Thyroid gland (tissue), 4 donors: ENCODE measurements around the gene MRFAP1L1. TPM values are rescaled to one million over a fixed set of nuclear protein-coding genes. Genes with fewer than 3 reads are reported as not detected.

Experiments
- DNase-seq, 2 donors: peaks; one replicate each; pipeline ENCODE4 v3.0.0-alpha.2; 2019
- H3K27ac ChIP-seq, 3 donors: fragments of 200-600 bp; sonication (generic); 1 replicate in 2 of 3; 2 replicates in 1 of 3; pipeline ENCODE4 v1.5.1; 2016 to 2019; ENCODE audit warnings: mild to moderate bottlenecking in 1 of 3, moderate library complexity in 1 of 3
- H3K27me3 ChIP-seq: fragments of 200-600 bp; sonication (generic); one replicate; pipeline ENCODE4 v1.5.1; 2019
- H3K36me3 ChIP-seq, 2 donors: fragments of 200-600 bp; sonication (generic); one replicate each; pipeline ENCODE4 v1.5.1; 2016 to 2019
- H3K4me1 ChIP-seq, 2 donors: fragments of 200-600 bp; sonication (generic); one replicate each; pipeline ENCODE4 v1.5.1; 2017 to 2019
- H3K4me3 ChIP-seq, 3 donors: fragments of 200-600 bp; sonication (generic); replicated peaks in 1 of 3; 1 replicate in 2 of 3; 2 replicates in 1 of 3; pipeline ENCODE4 v1.5.1; 2016; ENCODE audit warnings: mild to moderate bottlenecking in 1 of 3
- H3K9me3 ChIP-seq: fragments of 200-600 bp; sonication (generic); one replicate; pipeline ENCODE4 v1.5.1; 2017
- POLR2A ChIP-seq, 2 donors: fragments of 450-650 bp; IDR thresholded peaks; one replicate each; pipeline ENCODE4 v1.6.1; 2017; ENCODE audit warnings: antibody characterized with exemption in 2 of 2, mild to moderate bottlenecking in 2 of 2, moderate library complexity in 1 of 2
- whole genome bisulfite sequencing, 2 donors: methylation state at CpG; one replicate each; pipeline ENCODE4 v1.1.5; 2017; 5-methylcytosine and 5-hydroxymethylcytosine counted together
- intact Hi-C: fragments of 100-400 bp; cut with DNase I; formaldehyde crosslinking; loops from one replicate; pipeline ENCODE4 v1.15.1; 2023
- total RNA-seq, 4 donors: library from RNA; depleted of rRNA; stranded (reverse); fragments of >200 nt; gene quantifications; one replicate each; pipeline ENCODE4 v1.2.3, GENCODE V29; 2016
- TF ChIP-seq, protein P1 (sequence below), 6 experiments: fragments of 200-600 bp in 3 of 6; fragments of 450-650 bp in 3 of 6; sonication (generic) in 3 of 6; IDR thresholded peaks; one replicate each; pipeline ENCODE4 v1.5.1; 2016 to 2019; ENCODE audit warnings: antibody characterized with exemption in 6 of 6, mild to moderate bottlenecking in 2 of 6, inconsistent platforms in 1 of 6, moderate library complexity in 1 of 6

The MRFAP1L1 gene
- total RNA-seq, 4 donors from 2014 or later: 70.5 to 93.9 (median 76.2) TPM

GRCh38 chr4:6702761-6703160, 6.9 kb downstream of the MRFAP1L1 start:
- no peaks in the 10 kb centered on the region for H3K36me3 ChIP-seq
- no peak overlapping the region for H3K27ac ChIP-seq
- H3K9me3 ChIP-seq: no peaks in the 10 kb centered on the region
- intact Hi-C loops: no loop called here
- peaks cover 15 to 17% of the 10 kb centered on the region in 2 donors for H3K4me1 ChIP-seq
- WGBS, 2 donors: 0% methylated on average over 1 of the region's 1 CpG
- TF ChIP-seq POLR2A (IDR thresholded peaks at IDR 0.05): no peak
- TF ChIP-seq, protein P1, sequence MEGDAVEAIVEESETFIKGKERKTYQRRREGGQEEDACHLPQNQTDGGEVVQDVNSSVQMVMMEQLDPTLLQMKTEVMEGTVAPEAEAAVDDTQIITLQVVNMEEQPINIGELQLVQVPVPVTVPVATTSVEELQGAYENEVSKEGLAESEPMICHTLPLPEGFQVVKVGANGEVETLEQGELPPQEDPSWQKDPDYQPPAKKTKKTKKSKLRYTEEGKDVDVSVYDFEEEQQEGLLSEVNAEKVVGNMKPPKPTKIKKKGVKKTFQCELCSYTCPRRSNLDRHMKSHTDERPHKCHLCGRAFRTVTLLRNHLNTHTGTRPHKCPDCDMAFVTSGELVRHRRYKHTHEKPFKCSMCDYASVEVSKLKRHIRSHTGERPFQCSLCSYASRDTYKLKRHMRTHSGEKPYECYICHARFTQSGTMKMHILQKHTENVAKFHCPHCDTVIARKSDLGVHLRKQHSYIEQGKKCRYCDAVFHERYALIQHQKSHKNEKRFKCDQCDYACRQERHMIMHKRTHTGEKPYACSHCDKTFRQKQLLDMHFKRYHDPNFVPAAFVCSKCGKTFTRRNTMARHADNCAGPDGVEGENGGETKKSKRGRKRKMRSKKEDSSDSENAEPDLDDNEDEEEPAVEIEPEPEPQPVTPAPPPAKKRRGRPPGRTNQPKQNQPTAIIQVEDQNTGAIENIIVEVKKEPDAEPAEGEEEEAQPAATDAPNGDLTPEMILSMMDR (IDR thresholded peaks at IDR 0.05): no peak
- no peak for DNase-seq
- no peak overlapping the region for H3K4me3 ChIP-seq
- no peaks in the 10 kb centered on the region for H3K27me3 ChIP-seq

- intact Hi-C loops: no loop called here
- no peak for DNase-seq
- peaks cover under 1 to 3% of the 10 kb centered on the region in 2 donors for H3K4me1 ChIP-seq
- TF ChIP-seq, protein P1 (IDR thresholded peaks at IDR 0.05): peak in 1 of 6 experiments; percentile 23
- no peak for TF ChIP-seq POLR2A (IDR thresholded peaks at IDR 0.05)
- WGBS, 2 donors: 83 to 86% methylated on average over 13 of the region's 13 CpGs
- no peaks in the 10 kb centered on the region for H3K9me3 ChIP-seq
- no peaks in the 10 kb centered on the region for H3K36me3 ChIP-seq
- H3K4me3 ChIP-seq: no peak overlapping the region
- no peak overlapping the region for H3K27ac ChIP-seq
- H3K27me3 ChIP-seq: no peaks in the 10 kb centered on the region
Measured at GRCh38 chr4:6701371-6701770, 8.3 kb downstream of the MRFAP1L1 start.

DNA sequence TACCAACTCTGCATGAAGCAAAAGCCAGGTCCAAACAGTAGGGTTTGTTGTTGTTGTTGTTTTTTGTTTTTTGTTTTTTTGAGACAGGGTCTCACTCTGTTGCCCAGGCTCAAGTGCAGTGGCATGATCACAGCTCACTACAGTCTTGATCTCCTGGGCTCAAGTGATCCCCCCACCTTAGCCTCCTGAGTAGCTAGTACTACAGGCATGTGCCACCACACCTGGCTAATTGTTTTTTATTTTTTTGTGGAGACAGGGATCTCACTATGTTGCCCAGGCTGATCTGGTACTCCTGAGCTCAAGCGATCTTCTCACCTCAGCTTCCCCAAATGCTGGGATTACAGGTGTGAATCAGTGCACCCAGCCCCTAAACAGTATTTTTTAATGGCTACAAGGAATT, 9.8 kb downstream of the MRFAP1L1 start:
- 95 to 96% methylated on average over 1 of the region's 1 CpG for WGBS, 2 donors
- H3K9me3 ChIP-seq: no peaks in the 10 kb centered on the region
- no peaks in the 10 kb centered on the region for H3K4me1 ChIP-seq
- H3K36me3 ChIP-seq: no peaks in the 10 kb centered on the region
- H3K27ac ChIP-seq: no peak overlapping the region
- intact Hi-C loops: no loop called here
- no peaks in the 10 kb centered on the region for H3K27me3 ChIP-seq
- no peak overlapping the region for H3K4me3 ChIP-seq
- DNase-seq: no peak
- no peak for TF ChIP-seq POLR2A (IDR thresholded peaks at IDR 0.05)
- TF ChIP-seq, protein P1 (IDR thresholded peaks at IDR 0.05): no peak

GRCh38 chr4:6699388-6699787, 10.3 kb downstream of the MRFAP1L1 start:
- Histone ChIP-seq H3K4me1 (no peaks in the 10 kb centered on the region), H3K4me3 (no peak overlapping the region), H3K27me3 (no peaks in the 10 kb centered on the region), H3K27ac (no peak overlapping the region), H3K36me3 (no peaks in the 10 kb centered on the region), H3K9me3 (no peaks in the 10 kb centered on the region)
- 77 to 91% methylated on average over 5 of the region's 5 CpGs for WGBS, 2 donors
- no peak for TF ChIP-seq POLR2A (IDR thresholded peaks at IDR 0.05)
- TF ChIP-seq, protein P1 (IDR thresholded peaks at IDR 0.05): no peak
- intact Hi-C loops: no loop called here
- no peak for DNase-seq

GRCh38 chr4:6697131-6697530, 12.5 kb downstream of the MRFAP1L1 start:
- Histone ChIP-seq H3K9me3 (no peaks in the 10 kb centered on the region), H3K27ac (no peak overlapping the region), H3K4me1 (no peaks in the 10 kb centered on the region), H3K4me3 (no peak overlapping the region), H3K36me3 (no peaks in the 10 kb centered on the region), H3K27me3 (no peaks in the 10 kb centered on the region)
- DNase-seq: no peak
- 96 to 97% methylated on average over 6 of the region's 6 CpGs for WGBS, 2 donors
- no peak for TF ChIP-seq POLR2A (IDR thresholded peaks at IDR 0.05)
- TF ChIP-seq, protein P1 (IDR thresholded peaks at IDR 0.05): no peak
- intact Hi-C loops: no loop called here
